HG03432 (cell line): ENCODE measurements around the gene MEIS2.

Experiments
- ATAC-seq: cut with Tn5 transposase; IDR thresholded peaks from one replicate; pipeline ENCODE4 v1.9.1; 2021; ENCODE audit warnings: mild to moderate bottlenecking, moderate library complexity; ENCODE audit not compliant: unreplicated experiment

MEIS2 gene

DNA sequence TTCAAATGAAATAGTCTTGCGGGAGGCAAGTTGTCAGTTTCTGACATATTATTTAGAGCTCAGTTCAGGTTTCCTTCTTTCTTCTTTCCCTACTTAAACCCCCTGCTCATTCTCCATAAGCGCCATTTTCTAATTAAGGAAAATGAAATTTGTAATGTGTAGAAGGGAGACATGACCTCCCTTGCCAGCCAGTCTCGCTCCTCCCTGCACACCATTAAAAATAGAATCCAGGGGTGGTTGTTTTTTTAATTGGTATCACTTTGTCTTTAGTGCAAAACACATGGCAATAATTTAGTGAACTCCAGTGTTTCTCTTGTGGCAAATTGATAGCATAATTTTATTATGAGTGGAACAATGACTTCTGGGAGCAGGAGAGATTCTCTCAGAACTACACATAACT lies 160.1 kb downstream of the MEIS2 start:
- ATAC-seq, result no peak

GRCh38 chr15:36938764-36939163 lies 161.6 kb downstream of the MEIS2 start:
- no peak for ATAC-seq

DNA sequence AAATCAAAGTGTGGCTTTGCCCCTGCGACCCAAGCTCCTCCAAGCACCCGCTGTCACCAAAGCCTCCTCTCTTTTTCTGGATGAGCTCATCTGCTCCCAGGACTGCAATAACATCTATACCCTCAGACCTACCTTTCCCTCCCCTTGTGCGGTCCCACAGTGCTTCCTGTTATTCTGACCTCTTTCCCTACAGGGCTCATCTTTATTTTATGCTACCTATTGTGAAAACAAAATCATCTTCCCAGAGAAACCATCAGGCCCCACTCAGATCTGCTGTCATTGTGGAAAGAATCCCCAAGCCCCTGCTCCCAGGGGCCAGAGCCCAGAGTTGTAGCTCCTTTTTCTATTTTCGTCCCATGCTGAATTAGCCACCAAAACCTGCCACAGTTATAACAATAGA lies 162.2 kb downstream of the MEIS2 start:
- no peak for ATAC-seq

DNA sequence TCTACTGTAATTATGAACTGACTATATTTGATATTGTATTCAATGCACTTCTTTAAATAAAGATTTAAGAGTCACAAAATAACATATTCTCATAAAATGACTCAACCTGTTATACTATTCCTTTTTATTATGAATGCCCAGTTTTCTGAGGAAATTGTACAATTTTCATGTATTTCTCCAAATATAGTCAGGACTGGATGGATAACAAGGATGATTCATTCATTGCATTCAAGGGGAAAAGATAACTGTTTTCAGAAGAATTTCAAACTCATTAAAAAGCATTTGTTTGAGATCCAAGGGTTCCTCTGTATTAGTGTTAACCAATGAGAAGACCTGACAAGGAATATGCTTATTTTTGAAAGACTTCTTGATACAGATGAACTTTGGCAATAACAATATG lies 163.7 kb downstream of the MEIS2 start:
- no peak for ATAC-seq

- ATAC-seq, result no peak
Observed at GRCh38 chr15:36933255-36933990, 166.9 kb downstream of the MEIS2 start.

GRCh38 chr15:36932070-36932469 lies 168.3 kb downstream of the MEIS2 start:
- ATAC-seq, result no peak

DNA sequence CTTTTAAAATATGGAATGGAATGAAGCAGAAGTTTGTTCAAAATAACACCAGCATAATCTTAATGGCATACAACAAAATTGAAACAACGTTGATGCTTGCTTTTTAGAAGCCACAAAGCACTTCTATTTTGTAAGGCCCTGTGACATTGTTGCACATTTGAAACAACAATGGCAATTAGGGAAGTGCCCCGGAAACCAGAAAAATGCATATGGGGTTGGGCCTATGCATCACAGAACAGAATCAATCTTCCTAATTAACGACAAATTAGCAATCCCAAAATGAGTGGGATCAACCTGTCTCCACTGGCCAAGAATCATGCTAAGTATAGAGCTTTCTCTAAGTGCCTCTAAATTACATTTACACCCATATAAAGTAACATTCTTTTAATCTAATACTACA lies 168.9 kb downstream of the MEIS2 start:
- ATAC-seq, result no peak

- no peak for ATAC-seq
Observed at GRCh38 chr15:36926427-36926825, 173.9 kb downstream of the MEIS2 start.

GRCh38 chr15:36925653-36926426 lies 174.5 kb downstream of the MEIS2 start:
- no peak for ATAC-seq

GRCh38 chr15:36925049-36925448 lies 175.3 kb downstream of the MEIS2 start:
- ATAC-seq, result no peak

DNA sequence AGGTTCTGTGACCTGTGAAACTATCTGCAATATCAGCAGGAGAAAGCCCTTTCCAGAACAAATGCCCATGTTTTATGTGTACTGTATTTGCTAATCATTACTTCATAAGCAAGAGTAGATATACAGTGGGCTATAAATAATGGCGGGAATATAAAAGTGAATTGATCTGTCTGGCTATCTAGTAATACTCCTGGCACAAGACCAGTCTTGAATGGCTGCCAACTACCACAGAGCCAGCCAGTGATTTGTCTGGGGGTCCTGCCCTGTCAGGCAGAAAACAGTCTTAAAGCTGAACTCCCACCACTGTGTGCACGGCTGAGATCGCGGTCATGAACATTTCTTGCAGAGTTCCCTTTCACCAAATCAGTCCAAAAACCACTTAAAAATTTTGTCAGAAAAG lies 176.3 kb downstream of the MEIS2 start:
- no peak for ATAC-seq

DNA sequence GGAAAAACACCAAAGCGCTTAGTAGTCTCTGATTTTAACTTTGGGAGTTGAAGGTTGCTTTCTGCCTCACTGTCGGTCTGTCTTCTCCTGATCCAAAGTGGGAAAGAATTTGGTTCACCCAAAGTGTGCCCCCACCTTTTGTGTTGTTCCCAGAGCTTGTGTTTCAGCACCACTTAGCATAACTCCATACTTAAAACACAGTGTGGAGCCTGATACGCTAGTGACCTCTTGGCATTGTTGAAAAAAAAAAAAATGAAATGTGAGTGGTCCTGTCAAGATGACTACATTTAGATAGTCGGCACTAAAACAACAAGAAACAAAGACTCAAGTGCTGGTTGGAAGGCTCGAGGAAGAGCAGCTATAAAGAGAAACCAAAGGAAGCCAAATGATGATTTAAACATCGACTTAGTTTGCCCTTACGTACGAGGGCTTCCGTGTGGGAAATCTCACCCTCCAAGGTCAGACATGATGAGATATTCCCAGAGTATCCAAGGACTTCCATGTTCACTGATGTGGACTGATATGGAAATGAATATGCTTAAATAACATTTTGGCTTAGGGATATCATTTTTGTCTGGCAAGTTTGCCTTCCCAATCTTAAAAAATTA lies 178.8 kb downstream of the MEIS2 start:
- ATAC-seq, result no peak

DNA sequence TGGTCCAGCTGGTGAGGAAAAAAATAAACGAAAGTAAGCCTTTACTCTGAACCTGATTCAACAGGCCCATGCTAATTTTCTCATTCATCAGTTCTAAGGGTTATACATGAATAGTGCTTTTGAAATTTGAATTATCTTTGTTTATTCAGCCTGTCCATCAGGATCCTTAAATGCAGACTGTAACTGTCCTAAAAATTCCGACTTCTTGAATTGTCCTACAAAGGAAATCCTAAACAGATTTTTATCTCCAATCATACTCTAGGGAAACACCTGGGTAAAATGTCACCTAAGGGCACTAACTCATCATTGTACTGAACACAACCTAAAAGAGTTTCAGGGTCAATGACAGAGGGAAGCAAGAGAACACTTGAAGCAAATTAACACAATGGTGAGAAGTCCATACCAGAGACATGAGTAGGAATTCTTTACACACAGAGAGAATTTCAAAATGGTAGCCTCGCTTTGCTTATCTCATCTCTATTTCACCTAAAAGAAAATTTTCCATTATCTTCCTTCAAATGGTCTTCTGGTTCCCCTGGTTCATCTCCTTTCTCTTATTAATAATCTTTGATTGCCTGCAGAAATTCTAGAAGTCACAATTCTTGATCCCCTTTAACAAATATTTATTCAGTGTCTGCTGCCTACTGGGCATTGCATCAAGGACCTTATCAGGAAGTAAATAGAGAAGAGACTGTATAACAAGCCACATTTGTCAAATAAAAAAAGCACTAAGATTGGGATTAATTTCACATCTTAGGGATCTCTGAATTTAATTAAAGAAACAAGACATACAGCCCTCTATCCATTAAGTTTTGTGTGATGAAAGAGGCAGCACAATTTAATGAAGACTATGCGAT lies 182.7 kb downstream of the MEIS2 start:
- no peak for ATAC-seq

DNA sequence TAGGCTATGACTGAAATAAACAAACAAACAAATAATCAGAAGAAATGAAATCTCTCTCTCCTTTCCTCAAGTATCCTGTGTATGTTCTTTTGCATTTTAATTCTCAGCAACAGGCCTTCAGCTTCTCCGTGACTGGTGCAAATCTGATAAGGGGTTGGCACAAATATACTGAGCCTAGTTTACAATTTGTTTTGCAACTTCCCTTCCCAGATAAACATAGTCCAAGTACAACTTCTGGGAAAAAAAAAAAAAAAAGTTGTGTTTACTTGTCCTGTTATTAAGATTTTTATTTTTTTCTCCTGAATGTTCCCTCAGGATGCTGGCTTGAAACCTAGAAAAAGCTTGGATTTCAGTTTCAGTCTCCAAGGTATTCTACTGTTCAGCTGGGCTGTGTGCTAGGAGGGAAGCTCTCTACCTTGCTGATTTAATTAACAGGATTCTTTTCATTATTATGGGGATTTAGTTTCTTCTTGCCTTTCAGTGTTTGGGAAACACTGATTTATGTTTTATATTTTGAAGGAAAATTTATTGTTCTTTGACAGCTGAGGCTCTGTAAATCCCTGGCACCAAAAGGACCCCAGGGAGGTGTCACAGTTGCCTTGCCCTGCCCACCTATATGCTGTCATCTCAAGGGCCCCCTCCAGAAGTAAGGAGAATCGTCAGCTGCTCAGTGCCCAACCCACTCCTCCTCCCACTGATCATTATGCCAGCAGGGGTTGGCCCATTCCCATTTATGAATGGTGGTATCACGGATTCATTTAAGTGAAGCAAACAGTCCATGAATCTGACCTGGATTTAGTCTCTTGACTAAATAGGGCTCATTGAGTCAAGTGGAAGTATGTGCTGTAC lies 185.2 kb downstream of the MEIS2 start:
- no peak for ATAC-seq

- no peak for ATAC-seq
Observed at GRCh38 chr15:36914466-36914865, 185.9 kb downstream of the MEIS2 start.

- no peak for ATAC-seq
Observed at GRCh38 chr15:36912311-36912712, 188.0 kb downstream of the MEIS2 start.

DNA sequence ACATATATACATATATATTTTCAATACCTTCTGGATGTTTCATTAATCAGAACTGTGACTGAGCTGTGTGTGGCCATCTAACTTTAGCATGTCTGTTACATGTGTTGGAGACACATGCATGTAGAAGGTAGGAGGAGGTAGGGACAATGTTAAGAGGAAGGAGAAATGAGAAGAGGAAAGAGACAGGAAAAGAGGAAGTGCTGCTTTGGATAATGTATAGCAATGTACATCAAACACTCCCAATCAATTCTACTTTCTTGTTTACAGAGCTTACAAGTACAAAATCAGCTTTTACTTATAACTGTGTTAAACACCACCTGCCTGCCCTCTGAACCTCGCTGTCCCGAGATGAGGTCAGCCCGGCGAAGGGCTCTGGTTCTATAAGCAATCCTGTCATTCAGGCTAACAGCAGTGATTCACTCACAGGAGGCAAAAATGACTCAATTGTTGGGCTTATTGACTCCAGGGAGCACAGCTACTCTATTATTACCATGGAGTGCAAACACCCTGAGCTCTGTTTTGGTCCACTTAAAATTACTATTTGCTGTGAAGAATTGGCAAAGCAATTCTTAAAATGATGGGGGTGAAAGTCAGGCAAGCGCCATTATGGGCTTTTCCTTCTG lies 188.9 kb downstream of the MEIS2 start:
- no peak for ATAC-seq

GRCh38 chr15:36908991-36909390 lies 191.4 kb downstream of the MEIS2 start:
- ATAC-seq, result no peak

GRCh38 chr15:36907295-36907694 lies 193.1 kb downstream of the MEIS2 start:
- ATAC-seq, result no peak

DNA sequence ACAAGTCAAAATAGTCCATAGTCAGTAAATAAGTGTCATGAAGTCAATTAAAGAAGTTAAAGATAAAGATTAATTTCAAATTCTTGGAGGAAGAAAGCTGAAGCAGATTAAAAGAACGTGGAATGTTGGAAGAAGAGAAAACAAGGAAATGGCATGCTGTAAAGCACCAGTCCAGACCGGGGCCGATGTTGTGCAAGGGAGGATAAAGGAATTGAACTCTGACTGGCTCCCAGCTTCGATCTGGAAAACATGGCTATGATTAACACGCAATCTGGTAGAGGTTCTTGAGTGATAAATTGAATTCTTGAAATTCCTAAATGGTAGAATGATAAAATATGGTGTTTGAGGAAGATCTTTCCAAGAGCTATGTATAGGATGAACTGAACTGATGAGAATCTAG lies 194.4 kb downstream of the MEIS2 start:
- ATAC-seq, result no peak
